ENCODE results near the gene EPB41L2. TPM values are rescaled to one million over a fixed set of nuclear protein-coding genes. Genes with fewer than 3 reads are reported as not detected.

Gene EPB41L2
- total and polyA plus RNA-seq, 2 donors from 2014 or later = 19.6 to 111 TPM

- FAIRE-seq (no peak), DNase-seq (no peak)
- intact Hi-C loops (cut with DNase I) = no loop called here
- no peaks in the 10 kb centered on the region for H3K36me3 ChIP-seq (ENCODE audit: control insufficient read depth in 2 of 3, insufficient read depth in 3 of 3, low read length in 3 of 3)
- no peaks in the 10 kb centered on the region for H3K9me3 ChIP-seq (ENCODE audit: control insufficient read depth in 2 of 3, insufficient read depth in 1 of 3, low read length in 3 of 3)
- H3K4me1 ChIP-seq (ENCODE audit: control insufficient read depth in 2 of 3, insufficient read depth in 2 of 3, low read depth in 1 of 3, low read length in 3 of 3) = no peaks in the 10 kb centered on the region
- TF ChIP-seq CTCF (IDR thresholded peaks at IDR 0.05; ENCODE audit: borderline replicate concordance, extremely low read depth, insufficient read depth) = no peak
- no peak overlapping the region for H3K4me3 ChIP-seq (ENCODE audit: low read length in 3 of 3)
- H3K27ac ChIP-seq (ENCODE audit: low read depth in 2 of 2, low read length in 2 of 2) = no peak overlapping the region
- no peaks in the 10 kb centered on the region for H3K27me3 ChIP-seq (ENCODE audit: control insufficient read depth, insufficient read depth, low read length)
- no peak overlapping the region for H3K9ac ChIP-seq (ENCODE audit: low read length in 3 of 3)
Measured at GRCh38 chr6:130825772-130826441, 237.1 kb downstream of the EPB41L2 start.

GRCh38 chr6:130824978-130825694, 237.9 kb downstream of the EPB41L2 start:
- intact Hi-C loops (cut with DNase I) = no loop called here

DNA sequence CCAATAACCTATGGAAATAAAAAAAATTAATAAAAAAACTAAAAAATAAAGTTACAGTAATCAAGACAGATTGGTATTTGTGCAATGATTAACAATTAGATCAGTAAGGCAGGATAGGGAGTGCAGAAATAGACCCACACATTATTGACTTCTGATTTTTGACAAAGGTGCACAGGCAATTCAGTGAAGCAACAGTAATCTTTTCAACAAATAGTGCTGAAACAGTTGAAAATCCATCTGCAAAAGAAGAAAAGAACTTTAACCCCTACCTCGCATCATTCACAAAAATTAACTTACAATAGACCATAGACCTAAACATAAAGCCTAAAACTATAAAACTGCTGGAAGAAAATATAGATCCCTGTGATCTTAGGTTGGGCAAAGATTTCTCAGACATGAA, 240.3 kb downstream of the EPB41L2 start:
- FAIRE-seq (no peak), DNase-seq (no peak)
- Histone ChIP-seq H3K4me1 (ENCODE audit: control insufficient read depth in 2 of 3, insufficient read depth in 2 of 3, low read depth in 1 of 3, low read length in 3 of 3) (no peaks in the 10 kb centered on the region), H3K9me3 (ENCODE audit: control insufficient read depth in 2 of 3, insufficient read depth in 1 of 3, low read length in 3 of 3) (no peaks in the 10 kb centered on the region), H3K36me3 (ENCODE audit: control insufficient read depth in 2 of 3, insufficient read depth in 3 of 3, low read length in 3 of 3) (no peaks in the 10 kb centered on the region), H3K4me3 (ENCODE audit: low read length in 3 of 3) (no peak overlapping the region), H3K27me3 (ENCODE audit: control insufficient read depth, insufficient read depth, low read length) (no peaks in the 10 kb centered on the region), H3K27ac (ENCODE audit: low read depth in 2 of 2, low read length in 2 of 2) (no peak overlapping the region), H3K9ac (ENCODE audit: low read length in 3 of 3) (no peak overlapping the region)
- no peak for TF ChIP-seq CTCF (IDR thresholded peaks at IDR 0.05; ENCODE audit: borderline replicate concordance, extremely low read depth, insufficient read depth)
- intact Hi-C loops (cut with DNase I) = no loop called here

More at GRCh38 chr6:130824978-130825694, 237.9 kb downstream of the EPB41L2 start:
- H3K4me1 ChIP-seq (ENCODE audit: control insufficient read depth in 2 of 3, insufficient read depth in 2 of 3, low read depth in 1 of 3, low read length in 3 of 3) = no peaks in the 10 kb centered on the region
- H3K9me3 ChIP-seq (ENCODE audit: control insufficient read depth in 2 of 3, insufficient read depth in 1 of 3, low read length in 3 of 3) = no peaks in the 10 kb centered on the region
- no peak overlapping the region for H3K9ac ChIP-seq (ENCODE audit: low read length in 3 of 3)
- no peak overlapping the region for H3K27ac ChIP-seq (ENCODE audit: low read depth in 2 of 2, low read length in 2 of 2)
- H3K36me3 ChIP-seq (ENCODE audit: control insufficient read depth in 2 of 3, insufficient read depth in 3 of 3, low read length in 3 of 3) = no peaks in the 10 kb centered on the region
- H3K4me3 ChIP-seq (ENCODE audit: low read length in 3 of 3) = no peak overlapping the region
- DNase-seq = no peak
- H3K27me3 ChIP-seq (ENCODE audit: control insufficient read depth, insufficient read depth, low read length) = no peaks in the 10 kb centered on the region
- TF ChIP-seq CTCF (IDR thresholded peaks at IDR 0.05; ENCODE audit: borderline replicate concordance, extremely low read depth, insufficient read depth) = no peak
- no peak for FAIRE-seq

Data from kidney (tissue), 14 donors.